ENCODE measurements around the gene LRRC42.
"Not testable (repeated sequence)": the region's sequence is repeated elsewhere in the genome, so short reads cannot be mapped to it uniquely, and the experiment has no call there.

LRRC42 gene

GRCh38 chr1:53998223-53998622, 52.1 kb downstream of the LRRC42 start:
- no peaks in the 10 kb centered on the region for H3K4me1 ChIP-seq (ENCODE audit: control insufficient read depth, insufficient read depth, low read length)
- H3K36me3 ChIP-seq (ENCODE audit: control insufficient read depth, insufficient read depth, low read length, severe bottlenecking): no peaks in the 10 kb centered on the region
- H3K9ac ChIP-seq (ENCODE audit: low read length): no peak overlapping the region
- no peak overlapping the region for H3K4me3 ChIP-seq (ENCODE audit: low read length)
- H3K27me3 ChIP-seq (replicated peaks; ENCODE audit: control insufficient read depth, insufficient read depth, low read length): peaks cover 19% of the 10 kb centered on the region
- no peak for DNase-seq (ENCODE audit: low read depth)
- H3K9me3 ChIP-seq (ENCODE audit: control insufficient read depth, low read length): no peaks in the 10 kb centered on the region

GRCh38 chr1:53999920-54000319, 53.8 kb downstream of the LRRC42 start:
- DNase-seq (ENCODE audit: low read depth): no peak
- Histone ChIP-seq H3K4me3 (ENCODE audit: low read length) (no peak overlapping the region), H3K9ac (ENCODE audit: low read length) (no peak overlapping the region), H3K4me1 (ENCODE audit: control insufficient read depth, insufficient read depth, low read length) (no peaks in the 10 kb centered on the region), H3K9me3 (ENCODE audit: control insufficient read depth, low read length) (no peaks in the 10 kb centered on the region), H3K36me3 (ENCODE audit: control insufficient read depth, insufficient read depth, low read length, severe bottlenecking) (no peaks in the 10 kb centered on the region), H3K27me3 (replicated peaks; ENCODE audit: control insufficient read depth, insufficient read depth, low read length) (peaks cover 22% of the 10 kb centered on the region)

- Histone ChIP-seq H3K27me3 (replicated peaks; ENCODE audit: control insufficient read depth, insufficient read depth, low read length) (peaks cover 26% of the 10 kb centered on the region), H3K9ac (ENCODE audit: low read length) (no peak overlapping the region), H3K4me1 (ENCODE audit: control insufficient read depth, insufficient read depth, low read length) (no peaks in the 10 kb centered on the region), H3K4me3 (ENCODE audit: low read length) (no peak overlapping the region), H3K36me3 (ENCODE audit: control insufficient read depth, insufficient read depth, low read length, severe bottlenecking) (no peaks in the 10 kb centered on the region), H3K9me3 (ENCODE audit: control insufficient read depth, low read length) (no peaks in the 10 kb centered on the region)
- DNase-seq (ENCODE audit: low read depth): no peak
Observed at GRCh38 chr1:54001591-54001990, 55.4 kb downstream of the LRRC42 start.

GRCh38 chr1:54002544-54003248, 56.5 kb downstream of the LRRC42 start:
- no peak overlapping the region for H3K4me3 ChIP-seq (ENCODE audit: low read length)
- no peaks in the 10 kb centered on the region for H3K4me1 ChIP-seq (ENCODE audit: control insufficient read depth, insufficient read depth, low read length)
- H3K9me3 ChIP-seq (ENCODE audit: control insufficient read depth, low read length): no peaks in the 10 kb centered on the region
- H3K36me3 ChIP-seq (ENCODE audit: control insufficient read depth, insufficient read depth, low read length, severe bottlenecking): no peaks in the 10 kb centered on the region
- peaks cover 27% of the 10 kb centered on the region for H3K27me3 ChIP-seq (replicated peaks; ENCODE audit: control insufficient read depth, insufficient read depth, low read length)
- no peak for DNase-seq (ENCODE audit: low read depth)
- H3K9ac ChIP-seq (ENCODE audit: low read length): no peak overlapping the region

- no peak for DNase-seq (ENCODE audit: low read depth)
- Histone ChIP-seq H3K27me3 (replicated peaks; ENCODE audit: control insufficient read depth, insufficient read depth, low read length) (peaks cover 32% of the 10 kb centered on the region), H3K9ac (ENCODE audit: low read length) (no peak overlapping the region)
Observed at GRCh38 chr1:54003249-54003646, 57.1 kb downstream of the LRRC42 start.

GRCh38 chr1:54003750-54004480, 57.8 kb downstream of the LRRC42 start:
- H3K4me1 ChIP-seq (ENCODE audit: control insufficient read depth, insufficient read depth, low read length); H3K9me3 ChIP-seq (ENCODE audit: control insufficient read depth, low read length); H3K9ac ChIP-seq (ENCODE audit: low read length); DNase-seq (ENCODE audit: low read depth); H3K4me3 ChIP-seq (ENCODE audit: low read length); H3K36me3 ChIP-seq (ENCODE audit: control insufficient read depth, insufficient read depth, low read length, severe bottlenecking): not testable (repeated sequence)
- H3K27me3 ChIP-seq (replicated peaks; ENCODE audit: control insufficient read depth, insufficient read depth, low read length): peaks cover 39% of the 10 kb centered on the region

More at GRCh38 chr1:54003249-54003646, 57.1 kb downstream of the LRRC42 start:
- Histone ChIP-seq H3K4me3 (ENCODE audit: low read length) (no peak overlapping the region), H3K9me3 (ENCODE audit: control insufficient read depth, low read length) (no peaks in the 10 kb centered on the region), H3K4me1 (ENCODE audit: control insufficient read depth, insufficient read depth, low read length) (no peaks in the 10 kb centered on the region), H3K36me3 (ENCODE audit: control insufficient read depth, insufficient read depth, low read length, severe bottlenecking) (no peaks in the 10 kb centered on the region)

GRCh38 chr1:54004481-54005049, 58.4 kb downstream of the LRRC42 start:
- peaks cover 45% of the 10 kb centered on the region for H3K27me3 ChIP-seq (replicated peaks; ENCODE audit: control insufficient read depth, insufficient read depth, low read length)
- H3K4me3 ChIP-seq (ENCODE audit: low read length): no peak overlapping the region
- no peak for DNase-seq (ENCODE audit: low read depth)
- no peak overlapping the region for H3K9ac ChIP-seq (ENCODE audit: low read length)
- H3K9me3 ChIP-seq (ENCODE audit: control insufficient read depth, low read length): no peaks in the 10 kb centered on the region
- no peaks in the 10 kb centered on the region for H3K4me1 ChIP-seq (ENCODE audit: control insufficient read depth, insufficient read depth, low read length)
- no peaks in the 10 kb centered on the region for H3K36me3 ChIP-seq (ENCODE audit: control insufficient read depth, insufficient read depth, low read length, severe bottlenecking)

- Histone ChIP-seq H3K36me3 (ENCODE audit: control insufficient read depth, insufficient read depth, low read length, severe bottlenecking) (no peaks in the 10 kb centered on the region), H3K27me3 (replicated peaks; ENCODE audit: control insufficient read depth, insufficient read depth, low read length) (peaks cover 55% of the 10 kb centered on the region), H3K9me3 (ENCODE audit: control insufficient read depth, low read length) (no peaks in the 10 kb centered on the region), H3K9ac (ENCODE audit: low read length) (no peak overlapping the region), H3K4me1 (ENCODE audit: control insufficient read depth, insufficient read depth, low read length) (no peaks in the 10 kb centered on the region), H3K4me3 (ENCODE audit: low read length) (no peak overlapping the region)
- no peak for DNase-seq (ENCODE audit: low read depth)
Observed at GRCh38 chr1:54006508-54006907, 60.4 kb downstream of the LRRC42 start.

- Histone ChIP-seq H3K4me3 (ENCODE audit: low read length) (no peak overlapping the region), H3K27me3 (replicated peaks; ENCODE audit: control insufficient read depth, insufficient read depth, low read length) (peaks cover 53% of the 10 kb centered on the region), H3K9me3 (ENCODE audit: control insufficient read depth, low read length) (no peaks in the 10 kb centered on the region), H3K36me3 (ENCODE audit: control insufficient read depth, insufficient read depth, low read length, severe bottlenecking) (no peaks in the 10 kb centered on the region), H3K4me1 (ENCODE audit: control insufficient read depth, insufficient read depth, low read length) (no peaks in the 10 kb centered on the region), H3K9ac (ENCODE audit: low read length) (no peak overlapping the region)
- DNase-seq (ENCODE audit: low read depth): no peak
Observed at GRCh38 chr1:54007613-54008012, 61.5 kb downstream of the LRRC42 start.

GRCh38 chr1:54008876-54009275, 62.7 kb downstream of the LRRC42 start:
- DNase-seq (ENCODE audit: low read depth): no peak

GRCh38 chr1:54009406-54009805, 63.3 kb downstream of the LRRC42 start:
- Histone ChIP-seq H3K4me1 (ENCODE audit: control insufficient read depth, insufficient read depth, low read length) (no peaks in the 10 kb centered on the region), H3K27me3 (replicated peaks; ENCODE audit: control insufficient read depth, insufficient read depth, low read length) (peaks cover 51% of the 10 kb centered on the region), H3K36me3 (ENCODE audit: control insufficient read depth, insufficient read depth, low read length, severe bottlenecking) (no peaks in the 10 kb centered on the region), H3K9ac (ENCODE audit: low read length) (no peak overlapping the region), H3K4me3 (ENCODE audit: low read length) (no peak overlapping the region), H3K9me3 (ENCODE audit: control insufficient read depth, low read length) (no peaks in the 10 kb centered on the region)
- DNase-seq (ENCODE audit: low read depth): no peak

More at GRCh38 chr1:54008876-54009275, 62.7 kb downstream of the LRRC42 start:
- Histone ChIP-seq H3K9ac (ENCODE audit: low read length) (no peak overlapping the region), H3K27me3 (replicated peaks; ENCODE audit: control insufficient read depth, insufficient read depth, low read length) (peaks cover 50% of the 10 kb centered on the region), H3K4me3 (ENCODE audit: low read length) (no peak overlapping the region), H3K9me3 (ENCODE audit: control insufficient read depth, low read length) (no peaks in the 10 kb centered on the region), H3K4me1 (ENCODE audit: control insufficient read depth, insufficient read depth, low read length) (no peaks in the 10 kb centered on the region), H3K36me3 (ENCODE audit: control insufficient read depth, insufficient read depth, low read length, severe bottlenecking) (no peaks in the 10 kb centered on the region)
